ENCODE data around the gene SRSF8.
"Not testable (repeated sequence)": the region's sequence is repeated elsewhere in the genome, so short reads cannot be mapped to it uniquely, and the experiment has no call there.

The SRSF8 gene, protein sequence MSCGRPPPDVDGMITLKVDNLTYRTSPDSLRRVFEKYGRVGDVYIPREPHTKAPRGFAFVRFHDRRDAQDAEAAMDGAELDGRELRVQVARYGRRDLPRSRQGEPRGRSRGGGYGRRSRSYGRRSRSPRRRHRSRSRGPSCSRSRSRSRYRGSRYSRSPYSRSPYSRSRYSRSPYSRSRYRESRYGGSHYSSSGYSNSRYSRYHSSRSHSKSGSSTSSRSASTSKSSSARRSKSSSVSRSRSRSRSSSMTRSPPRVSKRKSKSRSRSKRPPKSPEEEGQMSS

DNA sequence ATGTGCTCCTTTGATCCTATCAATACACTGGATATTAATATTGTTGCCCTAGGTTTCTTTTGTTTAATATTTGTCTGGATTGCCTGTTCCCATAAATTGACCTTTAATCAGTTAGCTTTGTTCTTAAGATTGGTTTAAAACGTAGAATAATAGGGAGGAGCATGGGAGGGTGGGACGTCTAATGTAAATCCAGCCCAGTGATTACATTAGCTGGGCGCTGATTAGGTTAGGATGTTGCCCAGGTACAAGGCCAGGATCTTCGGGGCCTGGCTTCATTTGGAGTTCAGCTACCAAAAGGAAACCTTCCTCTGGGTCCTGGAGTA is at the start of gene SRSF8:
Gene SRSF8, plus strand, starts transcription at position 204 of the 323 bp plus-strand sequence. CDS start 308 bp downstream, outside the sequence.
- Histone ChIP-seq H3K27ac (ENCODE audit: low read depth in 2 of 2, low read length in 2 of 2) (peak within 1 kb of the TSS; percentile 93 to 96), H3K9me3 (ENCODE audit: control insufficient read depth in 2 of 2, low read length in 2 of 2) (no peaks in the 10 kb centered on the region), H3K36me3 (ENCODE audit: control insufficient read depth in 2 of 2, insufficient read depth in 2 of 2, low read length in 2 of 2) (no peaks in the 10 kb centered on the region), H3K9ac (ENCODE audit: low read depth in 1 of 2, low read length in 2 of 2) (peak within 1 kb of the TSS; percentile 92), H3K27me3 (ENCODE audit: control insufficient read depth in 2 of 2, insufficient read depth in 2 of 2, low read length in 2 of 2) (no peaks in the 10 kb centered on the region), H3K4me3 (ENCODE audit: low read length in 2 of 2) (peak within 1 kb of the TSS; percentile 90 to 98), H3K4me1 (ENCODE audit: control insufficient read depth in 2 of 2, insufficient read depth in 2 of 2, low read length in 2 of 2) (peaks cover 14 to 18% of the 10 kb centered on the region in 2 donors)

- H3K9me3 ChIP-seq (ENCODE audit: control insufficient read depth in 2 of 2, low read length in 2 of 2); H3K27me3 ChIP-seq (ENCODE audit: control insufficient read depth in 2 of 2, insufficient read depth in 2 of 2, low read length in 2 of 2); H3K36me3 ChIP-seq (ENCODE audit: control insufficient read depth in 2 of 2, insufficient read depth in 2 of 2, low read length in 2 of 2); H3K4me3 ChIP-seq (ENCODE audit: low read length in 2 of 2); H3K27ac ChIP-seq (ENCODE audit: low read depth in 2 of 2, low read length in 2 of 2); H3K9ac ChIP-seq (ENCODE audit: low read depth in 1 of 2, low read length in 2 of 2); H3K4me1 ChIP-seq (ENCODE audit: control insufficient read depth in 2 of 2, insufficient read depth in 2 of 2, low read length in 2 of 2): not testable (repeated sequence)
Observed at GRCh38 chr11:95021468-95021867, 45.3 kb upstream of the SRSF8 start.

GRCh38 chr11:95024958-95025357 is 41.8 kb upstream of the SRSF8 start, which contains the start of gene KDM4E:
Gene KDM4E, plus strand, starts transcription at chr11:95025258. Its CDS starts 300 bp downstream, at chr11:95025558.
- H3K36me3 ChIP-seq (ENCODE audit: control insufficient read depth in 2 of 2, insufficient read depth in 2 of 2, low read length in 2 of 2), result no peaks in the 10 kb centered on the region
- H3K27ac ChIP-seq (ENCODE audit: low read depth in 2 of 2, low read length in 2 of 2), result no peak within 1 kb of the TSS
- H3K27me3 ChIP-seq (ENCODE audit: control insufficient read depth in 2 of 2, insufficient read depth in 2 of 2, low read length in 2 of 2), result no peaks in the 10 kb centered on the region
- H3K4me1 ChIP-seq (ENCODE audit: control insufficient read depth in 2 of 2, insufficient read depth in 2 of 2, low read length in 2 of 2), result no peaks in the 10 kb centered on the region
- no peak within 1 kb of the TSS for H3K4me3 ChIP-seq (ENCODE audit: low read length in 2 of 2)
- no peak within 1 kb of the TSS for H3K9ac ChIP-seq (ENCODE audit: low read depth in 1 of 2, low read length in 2 of 2)
- H3K9me3 ChIP-seq (ENCODE audit: control insufficient read depth in 2 of 2, low read length in 2 of 2), result no peaks in the 10 kb centered on the region

DNA sequence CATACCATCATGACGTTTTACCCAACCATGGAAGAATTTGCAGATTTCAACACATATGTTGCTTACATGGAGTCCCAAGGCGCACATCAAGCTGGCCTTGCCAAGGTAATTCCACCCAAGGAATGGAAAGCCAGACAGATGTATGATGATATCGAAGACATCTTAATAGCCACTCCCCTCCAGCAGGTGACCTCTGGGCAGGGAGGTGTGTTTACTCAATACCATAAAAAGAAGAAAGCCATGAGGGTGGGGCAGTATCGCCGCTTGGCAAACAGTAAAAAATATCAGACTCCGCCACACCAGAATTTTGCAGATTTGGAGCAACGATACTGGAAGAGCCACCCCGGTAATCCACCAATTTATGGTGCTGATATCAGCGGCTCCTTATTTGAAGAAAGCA is 41.1 kb upstream of the SRSF8 start:
- not testable (repeated sequence) for H3K9me3 ChIP-seq (ENCODE audit: control insufficient read depth in 2 of 2, low read length in 2 of 2); H3K27me3 ChIP-seq (ENCODE audit: control insufficient read depth in 2 of 2, insufficient read depth in 2 of 2, low read length in 2 of 2)

DNA sequence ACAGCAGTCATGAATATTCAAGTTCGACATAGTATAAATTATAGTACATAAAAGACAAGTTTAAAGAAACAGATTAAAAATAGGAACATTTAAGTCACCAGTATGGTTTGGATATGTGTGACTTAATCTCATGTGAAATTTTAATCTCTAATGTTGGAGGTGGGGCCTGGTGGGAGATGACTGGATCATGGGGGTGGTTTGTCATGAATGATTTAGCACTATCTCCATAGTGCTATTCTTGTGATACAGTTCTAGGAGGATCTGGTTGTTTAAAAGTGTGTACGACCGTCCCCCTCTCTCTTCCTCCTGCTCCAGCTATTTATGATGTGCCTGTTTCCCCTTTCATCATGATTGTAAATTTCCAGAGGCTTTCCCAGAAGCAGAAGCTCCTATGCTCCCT is 38.4 kb upstream of the SRSF8 start:
- H3K9me3 ChIP-seq (ENCODE audit: control insufficient read depth in 2 of 2, low read length in 2 of 2), result no peaks in the 10 kb centered on the region
- H3K9ac ChIP-seq (ENCODE audit: low read depth in 1 of 2, low read length in 2 of 2), result no peak overlapping the region
- no peaks in the 10 kb centered on the region for H3K4me1 ChIP-seq (ENCODE audit: control insufficient read depth in 2 of 2, insufficient read depth in 2 of 2, low read length in 2 of 2)
- H3K27ac ChIP-seq (ENCODE audit: low read depth in 2 of 2, low read length in 2 of 2), result no peak overlapping the region
- H3K36me3 ChIP-seq (ENCODE audit: control insufficient read depth in 2 of 2, insufficient read depth in 2 of 2, low read length in 2 of 2), result no peaks in the 10 kb centered on the region
- no peaks in the 10 kb centered on the region for H3K27me3 ChIP-seq (ENCODE audit: control insufficient read depth in 2 of 2, insufficient read depth in 2 of 2, low read length in 2 of 2)
- H3K4me3 ChIP-seq (ENCODE audit: low read length in 2 of 2), result no peak overlapping the region

More for the DNA sequence above, 41.1 kb upstream of the SRSF8 start:
- H3K36me3 ChIP-seq (ENCODE audit: control insufficient read depth in 2 of 2, insufficient read depth in 2 of 2, low read length in 2 of 2); H3K4me1 ChIP-seq (ENCODE audit: control insufficient read depth in 2 of 2, insufficient read depth in 2 of 2, low read length in 2 of 2); H3K9ac ChIP-seq (ENCODE audit: low read depth in 1 of 2, low read length in 2 of 2); H3K27ac ChIP-seq (ENCODE audit: low read depth in 2 of 2, low read length in 2 of 2); H3K4me3 ChIP-seq (ENCODE audit: low read length in 2 of 2): not testable (repeated sequence)

DNA sequence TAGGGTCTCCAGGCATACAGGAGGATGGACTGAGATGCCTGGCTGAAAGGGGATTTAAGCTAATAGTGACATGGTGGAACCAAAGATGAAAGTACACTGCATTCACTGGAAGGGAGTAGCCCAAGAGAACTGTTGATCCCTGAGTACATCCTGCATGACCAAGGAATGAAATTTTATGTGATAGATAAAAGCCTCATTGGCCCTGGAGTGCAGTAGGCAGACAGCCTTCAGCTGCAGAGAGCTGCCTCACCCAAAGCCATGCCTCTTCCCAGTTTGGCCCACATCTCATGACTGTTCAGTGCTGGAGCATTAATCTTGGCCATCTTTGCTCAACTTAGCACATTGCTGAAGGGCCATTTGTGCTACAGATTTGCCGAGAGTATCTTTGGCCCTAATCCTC is 33.7 kb upstream of the SRSF8 start:
- Histone ChIP-seq H3K27me3 (ENCODE audit: control insufficient read depth in 2 of 2, insufficient read depth in 2 of 2, low read length in 2 of 2) (no peaks in the 10 kb centered on the region), H3K4me3 (ENCODE audit: low read length in 2 of 2) (no peak overlapping the region), H3K4me1 (ENCODE audit: control insufficient read depth in 2 of 2, insufficient read depth in 2 of 2, low read length in 2 of 2) (no peaks in the 10 kb centered on the region), H3K9ac (ENCODE audit: low read depth in 1 of 2, low read length in 2 of 2) (no peak overlapping the region), H3K36me3 (ENCODE audit: control insufficient read depth in 2 of 2, insufficient read depth in 2 of 2, low read length in 2 of 2) (no peaks in the 10 kb centered on the region), H3K27ac (ENCODE audit: low read depth in 2 of 2, low read length in 2 of 2) (no peak overlapping the region), H3K9me3 (ENCODE audit: control insufficient read depth in 2 of 2, low read length in 2 of 2) (no peaks in the 10 kb centered on the region)

- no peaks in the 10 kb centered on the region for H3K4me1 ChIP-seq (ENCODE audit: control insufficient read depth in 2 of 2, insufficient read depth in 2 of 2, low read length in 2 of 2)
- no peak overlapping the region for H3K27ac ChIP-seq (ENCODE audit: low read depth in 2 of 2, low read length in 2 of 2)
- no peaks in the 10 kb centered on the region for H3K27me3 ChIP-seq (ENCODE audit: control insufficient read depth in 2 of 2, insufficient read depth in 2 of 2, low read length in 2 of 2)
- no peaks in the 10 kb centered on the region for H3K36me3 ChIP-seq (ENCODE audit: control insufficient read depth in 2 of 2, insufficient read depth in 2 of 2, low read length in 2 of 2)
- no peaks in the 10 kb centered on the region for H3K9me3 ChIP-seq (ENCODE audit: control insufficient read depth in 2 of 2, low read length in 2 of 2)
- no peak overlapping the region for H3K9ac ChIP-seq (ENCODE audit: low read depth in 1 of 2, low read length in 2 of 2)
- H3K4me3 ChIP-seq (ENCODE audit: low read length in 2 of 2), result no peak overlapping the region
Observed at GRCh38 chr11:95035316-95035715, 31.4 kb upstream of the SRSF8 start.

- not testable (repeated sequence) for H3K9me3 ChIP-seq (ENCODE audit: control insufficient read depth in 2 of 2, low read length in 2 of 2); H3K27me3 ChIP-seq (ENCODE audit: control insufficient read depth in 2 of 2, insufficient read depth in 2 of 2, low read length in 2 of 2); H3K36me3 ChIP-seq (ENCODE audit: control insufficient read depth in 2 of 2, insufficient read depth in 2 of 2, low read length in 2 of 2); H3K4me3 ChIP-seq (ENCODE audit: low read length in 2 of 2); H3K4me1 ChIP-seq (ENCODE audit: control insufficient read depth in 2 of 2, insufficient read depth in 2 of 2, low read length in 2 of 2); H3K9ac ChIP-seq (ENCODE audit: low read depth in 1 of 2, low read length in 2 of 2); H3K27ac ChIP-seq (ENCODE audit: low read depth in 2 of 2, low read length in 2 of 2)
Observed at GRCh38 chr11:95037356-95038035, 29.2 kb upstream of the SRSF8 start.

DNA sequence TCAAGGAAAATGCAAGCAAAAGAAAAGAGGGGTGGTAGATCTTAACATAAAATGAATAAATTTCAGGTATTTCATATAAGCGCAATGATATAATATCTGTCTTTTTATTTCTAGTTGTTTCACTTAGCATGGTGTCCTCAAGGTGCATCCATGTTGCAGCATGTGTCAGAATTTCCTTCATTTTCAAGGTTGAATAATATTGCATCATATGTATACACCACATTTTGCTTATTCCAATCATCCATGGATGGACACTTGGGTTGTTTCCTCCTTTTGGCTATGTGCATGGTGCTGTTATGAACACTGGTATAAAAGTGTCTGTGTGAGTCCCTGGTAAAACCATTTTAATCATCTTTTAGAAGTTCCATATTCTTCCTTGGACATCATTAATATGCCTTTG is 24.5 kb upstream of the SRSF8 start:
- Histone ChIP-seq H3K4me1 (ENCODE audit: control insufficient read depth in 2 of 2, insufficient read depth in 2 of 2, low read length in 2 of 2) (no peaks in the 10 kb centered on the region), H3K4me3 (ENCODE audit: low read length in 2 of 2) (no peak overlapping the region), H3K36me3 (ENCODE audit: control insufficient read depth in 2 of 2, insufficient read depth in 2 of 2, low read length in 2 of 2) (no peaks in the 10 kb centered on the region), H3K9ac (ENCODE audit: low read depth in 1 of 2, low read length in 2 of 2) (no peak overlapping the region), H3K27me3 (ENCODE audit: control insufficient read depth in 2 of 2, insufficient read depth in 2 of 2, low read length in 2 of 2) (no peaks in the 10 kb centered on the region), H3K9me3 (ENCODE audit: control insufficient read depth in 2 of 2, low read length in 2 of 2) (no peaks in the 10 kb centered on the region), H3K27ac (ENCODE audit: low read depth in 2 of 2, low read length in 2 of 2) (no peak overlapping the region)

DNA sequence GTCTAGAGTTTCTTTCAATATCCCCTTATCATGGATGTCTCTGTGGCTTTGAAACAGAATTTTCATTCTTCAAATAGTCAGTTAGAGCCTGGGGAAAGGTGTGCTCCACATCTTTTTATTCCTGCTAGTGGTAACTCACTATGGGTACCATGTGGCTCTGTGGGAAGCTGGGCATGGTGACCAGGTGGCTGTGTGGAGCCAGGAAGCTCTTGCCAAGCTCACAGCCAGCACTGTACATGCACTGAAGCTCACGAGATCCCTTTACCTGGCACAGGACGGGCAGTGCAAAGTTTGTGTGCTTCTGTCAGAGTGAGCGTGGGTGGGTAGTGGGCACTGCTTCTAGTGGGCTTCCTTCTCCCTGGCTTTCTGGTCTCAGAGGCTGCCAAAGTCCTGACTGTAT is 23.8 kb upstream of the SRSF8 start:
- Histone ChIP-seq H3K27me3 (ENCODE audit: control insufficient read depth in 2 of 2, insufficient read depth in 2 of 2, low read length in 2 of 2) (no peaks in the 10 kb centered on the region), H3K4me3 (ENCODE audit: low read length in 2 of 2) (no peak overlapping the region), H3K4me1 (ENCODE audit: control insufficient read depth in 2 of 2, insufficient read depth in 2 of 2, low read length in 2 of 2) (no peaks in the 10 kb centered on the region), H3K27ac (ENCODE audit: low read depth in 2 of 2, low read length in 2 of 2) (no peak overlapping the region), H3K36me3 (ENCODE audit: control insufficient read depth in 2 of 2, insufficient read depth in 2 of 2, low read length in 2 of 2) (no peaks in the 10 kb centered on the region), H3K9me3 (ENCODE audit: control insufficient read depth in 2 of 2, low read length in 2 of 2) (no peaks in the 10 kb centered on the region), H3K9ac (ENCODE audit: low read depth in 1 of 2, low read length in 2 of 2) (no peak overlapping the region)
